Measurements from ENCODE around the gene PROSER3. TPM values are rescaled to one million over a fixed set of nuclear protein-coding genes. Genes with fewer than 3 reads are reported as not detected.

The PROSER3 gene
- total RNA-seq, 1 donor from 2014 or later: 20.8 TPM

GRCh38 chr19:35713506-35713850 is 44.5 kb upstream of the PROSER3 start:
- Histone ChIP-seq H3K27ac (no peak overlapping the region), H3K27me3 (ENCODE audit: low read depth) (no peaks in the 10 kb centered on the region), H3K36me3 (no peaks in the 10 kb centered on the region), H3K9me3 (no peaks in the 10 kb centered on the region), H3K4me1 (peaks cover 12% of the 10 kb centered on the region), H3K4me3 (no peak overlapping the region)
- no peak for TF ChIP-seq CTCF (IDR thresholded peaks at IDR 0.05)
- DNase-seq (no peak), ATAC-seq (no peak)
- intact Hi-C loops (cut with DNase I): no loop called here

GRCh38 chr19:35713904-35714495 is 44.0 kb upstream of the PROSER3 start:
- TF ChIP-seq CTCF (IDR thresholded peaks at IDR 0.05): no peak
- ATAC-seq (no peak), DNase-seq (no peak)
- peaks cover 17% of the 10 kb centered on the region for H3K4me1 ChIP-seq
- H3K9me3 ChIP-seq: no peaks in the 10 kb centered on the region
- no peak overlapping the region for H3K27ac ChIP-seq
- H3K27me3 ChIP-seq (ENCODE audit: low read depth): no peaks in the 10 kb centered on the region
- no peak overlapping the region for H3K4me3 ChIP-seq
- H3K36me3 ChIP-seq: no peaks in the 10 kb centered on the region
- intact Hi-C loops (cut with DNase I): no loop called here

- ATAC-seq: no peak
- H3K36me3 ChIP-seq: peaks cover 2% of the 10 kb centered on the region
- no peaks in the 10 kb centered on the region for H3K27me3 ChIP-seq (ENCODE audit: low read depth)
- H3K27ac ChIP-seq: peak overlapping the region; percentile 28
- intact Hi-C loops (cut with DNase I): no loop called here
- no peak overlapping the region for H3K4me3 ChIP-seq
- peaks cover 25% of the 10 kb centered on the region for H3K4me1 ChIP-seq
- no peaks in the 10 kb centered on the region for H3K9me3 ChIP-seq
- DNase-seq: no peak
- TF ChIP-seq CTCF (IDR thresholded peaks at IDR 0.05): no peak
Measured at GRCh38 chr19:35714601-35715354, 43.2 kb upstream of the PROSER3 start.

- Histone ChIP-seq H3K36me3 (peaks cover 8% of the 10 kb centered on the region), H3K4me3 (peak overlapping the region; percentile 87)
- no peak for ATAC-seq
Measured at GRCh38 chr19:35715355-35715809, 42.6 kb upstream of the PROSER3 start.

More at GRCh38 chr19:35715355-35715809, 42.6 kb upstream of the PROSER3 start:
- Histone ChIP-seq H3K27ac (peak overlapping the region; percentile 84), H3K4me1 (peaks cover 26% of the 10 kb centered on the region), H3K9me3 (no peaks in the 10 kb centered on the region), H3K27me3 (ENCODE audit: low read depth) (no peaks in the 10 kb centered on the region)
- intact Hi-C loops (cut with DNase I): no loop called here
- no peak for TF ChIP-seq CTCF (IDR thresholded peaks at IDR 0.05)
- no peak for DNase-seq

All from lower lobe of right lung (tissue), 2 donors.